GM12864 (cell line): Measurements from ENCODE around the gene WDR1.

Experiments used
- DNase-seq: peaks from one replicate; pipeline ENCODE4 v3.0.0-alpha.2; 2011; ENCODE audit warnings: low read depth
- H3K4me3 ChIP-seq: 2 replicates; pipeline ENCODE4 v1.5.1; 2011; ENCODE audit warnings: mild to moderate bottlenecking, low read depth, low read length, control low read depth
- CTCF ChIP-seq: IDR thresholded peaks from 2 replicates; pipeline ENCODE4 v1.5.1; 2011; ENCODE audit warnings: low read depth, mild to moderate bottlenecking, moderate library complexity, low read length, control low read depth, inconsistent platforms; ENCODE audit errors: missing control alignments

Gene WDR1

GRCh38 chr4:10046471-10046870 is 70.1 kb downstream of the WDR1 start:
- H3K4me3 ChIP-seq, result no peak overlapping the region
- TF ChIP-seq CTCF, result no peak
- no peak for DNase-seq

GRCh38 chr4:10045481-10045880 is 71.1 kb downstream of the WDR1 start:
- no peak for DNase-seq
- H3K4me3 ChIP-seq, result no peak overlapping the region
- TF ChIP-seq CTCF, result no peak

GRCh38 chr4:10041036-10041435 is 75.6 kb downstream of the WDR1 start:
- H3K4me3 ChIP-seq, result no peak overlapping the region
- TF ChIP-seq CTCF, result no peak
- DNase-seq, result no peak

DNA sequence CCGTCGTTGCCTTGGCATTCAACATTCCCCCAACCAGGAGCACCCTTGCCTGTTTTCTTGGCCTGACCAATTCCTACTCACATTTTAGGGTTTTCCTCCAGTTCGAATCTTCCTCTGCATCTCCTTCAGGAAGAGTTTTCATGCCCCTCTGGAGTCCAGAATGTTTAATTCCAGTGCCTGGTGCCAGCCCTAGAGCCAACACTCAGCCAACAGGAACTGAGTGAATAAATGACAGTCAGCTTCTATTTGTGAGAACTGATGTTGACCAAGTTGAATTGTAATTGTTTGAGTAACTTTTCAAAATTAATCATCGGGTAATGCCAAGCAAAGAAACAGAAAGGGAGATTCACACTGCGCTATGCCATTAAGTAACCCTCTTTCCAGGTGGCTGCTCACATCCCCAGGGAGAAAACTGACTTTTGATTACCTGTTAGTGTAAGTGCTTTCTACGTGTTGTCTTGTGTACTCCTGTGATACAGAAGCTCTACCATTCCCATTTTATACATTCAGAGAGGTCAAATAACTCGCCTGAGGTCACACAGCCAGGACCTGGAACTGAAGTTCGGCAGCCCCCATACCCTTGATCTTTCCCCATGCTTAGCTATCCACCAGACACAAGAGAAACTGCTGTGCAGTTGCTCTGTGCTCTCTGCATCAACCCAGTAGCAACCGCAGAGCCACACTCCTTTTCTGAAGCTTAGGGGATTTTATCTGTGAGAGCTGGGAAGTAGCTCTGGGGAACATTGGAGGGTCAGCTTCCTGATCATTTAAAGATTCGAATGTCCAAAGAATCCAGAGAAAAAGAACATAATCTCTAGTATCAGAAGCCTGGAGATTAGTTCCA is 76.3 kb downstream of the WDR1 start:
- no peak for TF ChIP-seq CTCF
- DNase-seq, result no peak
- no peak overlapping the region for H3K4me3 ChIP-seq

DNA sequence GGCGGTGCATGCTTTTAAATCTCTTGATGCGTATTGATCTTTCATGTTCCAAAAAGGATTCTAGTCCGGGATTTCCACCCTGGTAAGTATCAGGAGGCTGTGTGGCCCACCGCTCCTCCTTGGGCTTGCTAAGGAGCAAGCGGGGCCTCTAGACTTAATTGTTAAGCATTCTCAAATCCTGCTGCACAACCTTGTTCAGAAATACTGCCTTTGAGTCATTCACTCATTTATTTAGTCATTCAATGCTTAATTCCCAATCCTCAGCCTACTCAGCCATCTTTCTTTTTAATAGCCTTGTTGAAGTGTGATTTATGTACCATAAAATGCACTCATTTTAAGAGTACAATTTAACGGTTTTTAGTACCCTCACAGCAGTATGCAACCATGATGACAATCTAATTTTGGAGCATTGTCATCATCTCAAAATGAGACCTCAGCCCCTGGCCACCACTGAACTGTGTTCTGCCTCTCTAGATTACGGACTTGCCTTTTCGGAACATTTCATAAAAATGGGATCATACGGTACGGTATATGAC is 79.7 kb downstream of the WDR1 start:
- no peak for TF ChIP-seq CTCF
- H3K4me3 ChIP-seq, result no peak overlapping the region
- DNase-seq, result no peak

DNA sequence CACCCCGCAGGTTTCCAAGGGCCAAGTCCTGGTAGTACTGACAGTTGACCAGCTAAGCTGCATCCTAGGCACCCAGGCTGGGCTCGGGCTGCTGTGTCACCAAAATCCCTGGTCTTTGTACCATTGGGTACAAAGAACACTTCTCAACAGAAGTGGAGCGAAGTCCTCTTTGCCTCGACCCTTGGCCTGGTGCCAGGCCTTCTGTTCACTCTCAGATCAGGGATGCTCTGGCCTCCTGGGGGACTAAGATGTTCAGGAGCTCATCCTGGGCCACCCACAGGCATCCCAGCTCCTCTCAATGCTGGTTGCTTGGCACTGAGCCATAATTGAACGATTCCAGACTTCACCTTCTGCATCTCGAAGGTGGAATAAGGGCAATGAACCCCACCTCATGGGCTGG is 81.5 kb downstream of the WDR1 start:
- no peak for DNase-seq
- no peak overlapping the region for H3K4me3 ChIP-seq
- TF ChIP-seq CTCF, result no peak
